Measurements from ENCODE around the gene HTR2C. TPM values are rescaled to one million over a fixed set of nuclear protein-coding genes. Genes with fewer than 3 reads are reported as not detected.
"Not testable (repeated sequence)": the region's sequence is repeated elsewhere in the genome, so short reads cannot be mapped to it uniquely, and the experiment has no call there.

The HTR2C gene
- total RNA-seq, 2 experiments from 2014 or later: not detected

DNA sequence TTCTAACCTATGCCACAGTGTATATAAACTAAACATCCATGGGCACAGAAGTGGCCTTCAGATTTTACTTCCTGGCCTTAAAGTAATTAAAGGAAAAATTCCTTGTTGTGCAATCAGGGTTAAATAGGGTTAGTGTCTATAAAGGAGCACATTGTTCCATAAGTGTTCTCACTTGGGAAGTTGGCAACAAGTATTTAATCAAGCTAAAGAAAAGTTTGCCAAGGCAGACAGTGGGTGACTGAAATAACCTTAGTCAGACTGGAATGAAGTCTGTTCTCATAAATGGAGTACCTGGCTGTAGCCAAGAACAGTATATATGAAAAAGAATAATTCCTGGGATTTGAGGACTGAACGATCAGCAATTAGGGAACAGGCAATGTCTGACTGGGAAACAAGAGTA, 213.6 kb downstream of the HTR2C start:
- Mint-ChIP-seq H3K4me3 (no peak overlapping the region), H3K9me3 (no peaks in the 10 kb centered on the region), H3K27me3 (no peaks in the 10 kb centered on the region), H3K4me1 (no peaks in the 10 kb centered on the region), H3K36me3 (ENCODE audit: low read depth) (no peaks in the 10 kb centered on the region), H3K27ac (no peak overlapping the region)
- POLR2A ChIA-PET: no interaction called here
- CTCF ChIA-PET: no interaction called here
- DNase-seq: no peak

DNA sequence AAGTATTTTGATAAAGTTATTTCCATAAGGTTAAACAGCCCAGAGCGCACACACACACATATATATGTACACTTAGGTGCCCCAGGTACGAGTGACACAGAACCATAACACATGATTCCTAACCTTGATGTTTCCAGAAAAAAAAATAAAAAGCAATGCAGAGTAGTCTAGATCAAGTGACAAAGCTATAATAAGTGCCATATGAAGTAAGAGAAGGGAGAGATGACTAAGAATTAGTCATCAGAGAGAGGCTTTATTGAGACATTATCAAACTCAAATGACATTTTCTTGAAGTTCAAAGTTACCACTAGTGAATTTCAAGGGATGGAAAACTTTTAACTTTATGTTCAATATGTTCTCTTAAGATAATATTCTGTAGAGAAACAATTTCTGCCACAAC, 215.0 kb downstream of the HTR2C start:
- no peak overlapping the region for H3K4me3 Mint-ChIP-seq
- no peak for DNase-seq
- POLR2A ChIA-PET: no interaction called here
- H3K36me3 Mint-ChIP-seq (ENCODE audit: low read depth): no peaks in the 10 kb centered on the region
- no peaks in the 10 kb centered on the region for H3K4me1 Mint-ChIP-seq
- H3K27ac Mint-ChIP-seq: no peak overlapping the region
- no peaks in the 10 kb centered on the region for H3K9me3 Mint-ChIP-seq
- H3K27me3 Mint-ChIP-seq: no peaks in the 10 kb centered on the region
- CTCF ChIA-PET: no interaction called here

DNA sequence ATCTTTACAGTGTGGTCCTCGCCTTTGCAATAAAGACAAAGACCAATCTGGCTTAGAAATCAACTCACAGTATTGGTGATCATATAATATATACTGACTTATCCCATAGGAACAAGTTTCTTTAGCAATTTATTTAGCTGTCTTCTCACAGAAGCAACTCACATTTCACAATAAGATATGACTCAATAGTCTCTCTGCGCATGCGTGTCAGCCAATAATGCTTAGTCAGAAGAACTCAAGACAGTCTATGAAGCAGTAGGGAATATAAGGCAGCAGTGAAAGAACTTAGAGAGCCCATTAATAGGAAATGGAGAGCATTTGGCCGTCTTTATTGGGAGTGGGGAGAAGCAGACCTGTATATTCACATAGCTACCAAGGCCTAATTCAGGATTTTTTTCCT, 216.8 kb downstream of the HTR2C start:
- no peaks in the 10 kb centered on the region for H3K36me3 Mint-ChIP-seq (ENCODE audit: low read depth)
- no peak overlapping the region for H3K27ac Mint-ChIP-seq
- H3K27me3 Mint-ChIP-seq: no peaks in the 10 kb centered on the region
- POLR2A ChIA-PET: no interaction called here
- no peaks in the 10 kb centered on the region for H3K9me3 Mint-ChIP-seq
- DNase-seq: no peak
- no peaks in the 10 kb centered on the region for H3K4me1 Mint-ChIP-seq
- CTCF ChIA-PET: no interaction called here
- no peak overlapping the region for H3K4me3 Mint-ChIP-seq

DNA sequence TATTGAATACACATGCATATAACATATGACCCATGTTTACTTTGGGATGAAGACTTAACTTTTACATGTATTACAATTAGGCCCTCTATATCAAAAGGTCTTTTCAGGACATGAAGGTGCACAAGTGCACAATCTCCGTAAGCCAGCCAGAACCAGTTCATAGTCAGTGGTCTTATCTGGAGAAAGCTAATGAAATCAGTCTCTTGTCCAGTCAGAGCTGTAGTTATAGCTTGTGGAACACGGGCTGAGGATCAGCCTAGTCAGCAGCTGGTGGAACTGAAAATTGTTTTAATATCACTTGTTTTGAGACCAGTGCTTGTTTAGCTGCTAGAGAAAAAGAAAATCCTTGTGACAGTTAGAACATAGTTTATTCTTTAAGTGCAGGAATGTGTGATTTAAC, 235.6 kb downstream of the HTR2C start:
- H3K27me3 Mint-ChIP-seq: no peaks in the 10 kb centered on the region
- H3K4me3 Mint-ChIP-seq: no peak overlapping the region
- DNase-seq: no peak
- H3K27ac Mint-ChIP-seq: no peak overlapping the region
- CTCF ChIA-PET: no interaction called here
- POLR2A ChIA-PET: no interaction called here
- H3K4me1 Mint-ChIP-seq: no peaks in the 10 kb centered on the region
- H3K36me3 Mint-ChIP-seq (ENCODE audit: low read depth): no peaks in the 10 kb centered on the region
- H3K9me3 Mint-ChIP-seq: no peaks in the 10 kb centered on the region

DNA sequence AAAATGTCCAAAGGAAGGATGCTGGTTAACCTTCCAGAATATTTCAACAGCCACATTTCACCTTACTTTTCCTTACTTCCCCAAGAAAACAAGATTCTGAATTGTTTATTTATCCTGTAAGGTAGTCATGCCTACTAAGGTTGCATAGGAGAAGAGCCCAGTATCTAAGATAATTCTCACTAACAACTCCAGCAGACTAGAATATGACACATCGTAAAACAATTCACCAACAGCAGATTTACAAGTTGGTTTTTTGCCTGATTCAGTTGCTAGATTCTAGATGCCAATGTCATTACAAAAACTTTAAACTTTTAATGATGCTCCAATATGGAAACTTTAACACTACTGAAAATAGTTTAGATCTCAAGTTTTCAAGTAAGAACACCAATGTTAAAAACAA, 257.2 kb downstream of the HTR2C start:
- Mint-ChIP-seq H3K9me3 (peaks cover 2% of the 10 kb centered on the region), H3K27ac (no peak overlapping the region), H3K4me3 (no peak overlapping the region), H3K27me3 (no peaks in the 10 kb centered on the region), H3K36me3 (ENCODE audit: low read depth) (no peaks in the 10 kb centered on the region), H3K4me1 (no peaks in the 10 kb centered on the region)
- ChIA-PET CTCF (no interaction called here), POLR2A (no interaction called here)
- no peak for DNase-seq

DNA sequence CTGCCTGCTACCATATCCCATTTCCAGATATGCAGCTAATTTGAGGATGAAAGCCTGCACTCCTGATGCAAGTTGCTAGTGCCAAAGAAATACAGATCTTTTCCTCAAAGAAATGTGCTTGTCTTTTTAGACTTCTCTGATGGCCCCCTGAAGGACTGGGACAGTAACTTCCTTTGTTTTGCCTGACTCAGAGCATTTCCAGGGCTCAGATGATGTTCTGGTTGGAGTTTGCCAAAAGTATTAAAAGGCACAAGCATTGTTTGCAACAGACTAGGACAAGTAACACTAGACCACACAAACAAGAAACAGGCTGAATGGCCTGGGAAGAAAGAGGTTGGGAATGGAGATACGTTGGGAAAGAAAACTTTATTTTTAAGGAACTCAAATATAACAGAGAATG, 258.3 kb downstream of the HTR2C start:
- DNase-seq: no peak
- ChIA-PET CTCF (no interaction called here), POLR2A (no interaction called here)
- Mint-ChIP-seq H3K27me3 (no peaks in the 10 kb centered on the region), H3K4me3 (no peak overlapping the region), H3K9me3 (no peaks in the 10 kb centered on the region), H3K4me1 (no peaks in the 10 kb centered on the region), H3K36me3 (ENCODE audit: low read depth) (no peaks in the 10 kb centered on the region), H3K27ac (no peak overlapping the region)

DNA sequence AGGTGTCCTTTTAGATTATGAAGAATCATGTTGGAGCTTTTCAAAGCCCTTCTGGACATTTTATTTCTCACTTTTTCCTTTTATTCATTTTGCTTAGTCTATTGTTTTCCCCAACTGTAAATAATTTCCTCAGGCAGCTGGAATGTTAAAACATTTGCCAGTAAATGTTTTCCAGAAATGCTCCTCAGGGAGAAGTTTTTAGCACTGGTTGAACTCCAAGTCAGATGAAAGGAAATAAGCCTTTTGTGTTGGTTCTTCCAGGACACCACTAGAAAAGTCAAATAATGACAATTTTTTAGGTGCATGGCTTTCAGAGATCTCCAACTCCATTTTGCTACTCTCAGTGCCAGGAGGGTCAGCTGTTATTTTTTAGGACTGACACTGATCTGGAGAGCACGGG, 305.6 kb downstream of the HTR2C start:
- Mint-ChIP-seq H3K4me1 (no peaks in the 10 kb centered on the region), H3K9me3 (no peaks in the 10 kb centered on the region), H3K4me3 (no peak overlapping the region), H3K27ac (no peak overlapping the region), H3K36me3 (ENCODE audit: low read depth) (no peaks in the 10 kb centered on the region), H3K27me3 (no peaks in the 10 kb centered on the region)
- ChIA-PET POLR2A (no interaction called here), CTCF (no interaction called here)
- no peak for DNase-seq

DNA sequence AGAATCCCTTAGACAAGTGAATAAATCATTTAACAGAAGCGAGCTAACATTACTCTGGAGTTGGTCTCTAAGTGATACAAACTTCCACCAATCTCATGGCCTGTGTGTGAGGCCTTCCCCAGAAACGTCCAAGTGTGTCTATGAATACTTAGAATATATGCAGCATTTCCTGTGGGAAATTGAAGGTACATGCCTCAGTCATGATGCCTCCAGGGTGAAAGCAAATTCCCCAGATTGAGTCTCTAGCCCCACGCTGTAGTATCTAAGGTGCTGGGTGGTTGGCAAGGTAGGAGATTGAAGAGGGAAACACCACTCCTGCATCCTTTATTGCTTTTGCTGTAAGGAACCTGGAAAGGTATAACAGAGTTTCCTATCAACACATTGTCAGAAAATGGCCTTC, 319.7 kb downstream of the HTR2C start:
- CTCF ChIA-PET: no interaction called here

DNA sequence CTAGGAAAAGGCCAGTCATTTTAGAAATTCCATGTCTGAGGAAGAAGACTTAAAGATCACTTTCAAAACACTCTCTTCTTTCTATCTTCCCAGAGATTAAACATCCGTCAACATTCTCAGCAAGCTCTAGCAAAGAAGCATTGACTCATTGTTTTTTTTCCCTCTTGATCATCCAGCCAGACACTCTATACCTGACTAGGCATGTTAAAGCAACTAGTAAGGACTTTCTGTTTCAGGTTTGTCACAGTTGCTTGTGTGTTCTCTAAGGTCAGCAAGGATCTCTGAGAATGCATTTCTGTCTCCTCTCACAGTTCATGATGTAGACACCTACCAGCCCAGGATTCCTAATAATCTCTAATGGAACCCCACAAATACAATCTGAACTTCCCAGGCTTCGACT, 321.4 kb downstream of the HTR2C start:
- H3K9me3 Mint-ChIP-seq: peaks cover 2% of the 10 kb centered on the region
- H3K27ac Mint-ChIP-seq: no peak overlapping the region
- no peaks in the 10 kb centered on the region for H3K36me3 Mint-ChIP-seq (ENCODE audit: low read depth)
- POLR2A ChIA-PET: no interaction called here
- H3K4me3 Mint-ChIP-seq: no peak overlapping the region
- no peaks in the 10 kb centered on the region for H3K27me3 Mint-ChIP-seq
- H3K4me1 Mint-ChIP-seq: no peaks in the 10 kb centered on the region
- CTCF ChIA-PET: no interaction called here
- no peak for DNase-seq

More for the DNA sequence above, 319.7 kb downstream of the HTR2C start:
- Mint-ChIP-seq H3K27ac (no peak overlapping the region), H3K4me3 (no peak overlapping the region), H3K27me3 (no peaks in the 10 kb centered on the region), H3K4me1 (no peaks in the 10 kb centered on the region), H3K9me3 (peaks cover 2% of the 10 kb centered on the region), H3K36me3 (ENCODE audit: low read depth) (no peaks in the 10 kb centered on the region)
- DNase-seq: no peak
- POLR2A ChIA-PET: no interaction called here

DNA sequence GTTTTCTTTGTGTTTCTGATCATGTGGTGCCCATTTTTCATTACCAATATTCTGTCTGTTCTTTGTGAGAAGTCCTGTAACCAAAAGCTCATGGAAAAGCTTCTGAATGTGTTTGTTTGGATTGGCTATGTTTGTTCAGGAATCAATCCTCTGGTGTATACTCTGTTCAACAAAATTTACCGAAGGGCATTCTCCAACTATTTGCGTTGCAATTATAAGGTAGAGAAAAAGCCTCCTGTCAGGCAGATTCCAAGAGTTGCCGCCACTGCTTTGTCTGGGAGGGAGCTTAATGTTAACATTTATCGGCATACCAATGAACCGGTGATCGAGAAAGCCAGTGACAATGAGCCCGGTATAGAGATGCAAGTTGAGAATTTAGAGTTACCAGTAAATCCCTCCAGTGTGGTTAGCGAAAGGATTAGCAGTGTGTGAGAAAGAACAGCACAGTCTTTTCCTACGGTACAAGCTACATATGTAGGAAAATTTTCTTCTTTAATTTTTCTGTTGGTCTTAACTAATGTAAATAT, 323.2 kb downstream of the HTR2C start:
- POLR2A ChIA-PET: no interaction called here
- Mint-ChIP-seq H3K27me3 (no peaks in the 10 kb centered on the region), H3K27ac (no peak overlapping the region), H3K36me3 (ENCODE audit: low read depth) (no peaks in the 10 kb centered on the region), H3K9me3 (peaks cover 2% of the 10 kb centered on the region), H3K4me3 (no peak overlapping the region), H3K4me1 (no peaks in the 10 kb centered on the region)
- CTCF ChIA-PET: no interaction called here
- DNase-seq: no peak

DNA sequence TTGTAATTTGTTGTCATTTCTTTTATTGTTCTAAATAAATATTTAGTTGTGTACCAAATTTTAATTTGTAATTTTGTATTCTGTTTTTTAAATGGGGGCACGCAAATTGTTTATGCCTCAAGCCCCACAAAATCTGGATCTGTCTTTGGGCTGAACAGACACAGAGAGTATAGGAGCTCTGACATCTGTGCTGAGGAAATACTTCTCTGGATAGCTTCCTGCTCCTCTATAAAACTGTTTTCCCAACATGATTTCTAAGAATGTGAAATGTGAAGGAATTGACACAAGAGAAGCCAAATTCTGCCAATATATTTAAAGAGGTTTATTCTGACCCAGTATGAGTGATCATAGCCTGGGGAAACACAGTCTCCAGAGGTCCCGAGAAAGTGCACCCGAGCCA, 340.5 kb downstream of the HTR2C start:
- Mint-ChIP-seq H3K9me3 (no peaks in the 10 kb centered on the region), H3K4me1 (no peaks in the 10 kb centered on the region), H3K27me3 (no peaks in the 10 kb centered on the region), H3K27ac (no peak overlapping the region), H3K36me3 (ENCODE audit: low read depth) (no peaks in the 10 kb centered on the region), H3K4me3 (no peak overlapping the region)
- CTCF ChIA-PET: no interaction called here
- POLR2A ChIA-PET: no interaction called here
- no peak for DNase-seq

DNA sequence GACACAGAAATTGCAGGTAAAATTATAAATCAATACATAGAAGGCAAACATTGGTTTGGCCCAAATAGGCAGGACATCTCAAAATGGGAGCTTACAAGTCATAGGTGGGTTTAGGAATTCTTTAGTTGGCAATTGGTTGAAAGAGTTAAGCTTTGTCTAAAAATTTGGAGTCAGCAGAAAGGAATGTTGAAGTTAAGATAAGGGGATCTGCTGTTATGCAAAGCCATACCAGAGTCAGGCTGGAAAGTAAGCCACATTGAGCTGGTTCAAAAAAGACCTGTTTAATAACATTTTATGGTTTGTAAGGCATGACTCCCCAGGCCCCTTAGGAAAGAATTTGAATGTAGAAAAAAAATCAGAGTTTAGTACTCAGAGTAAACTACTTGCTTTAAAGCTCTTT, 341.0 kb downstream of the HTR2C start:
- POLR2A ChIA-PET: no interaction called here
- Mint-ChIP-seq H3K4me1 (no peaks in the 10 kb centered on the region), H3K27ac (no peak overlapping the region), H3K27me3 (no peaks in the 10 kb centered on the region), H3K36me3 (ENCODE audit: low read depth) (no peaks in the 10 kb centered on the region), H3K9me3 (no peaks in the 10 kb centered on the region), H3K4me3 (no peak overlapping the region)
- DNase-seq: no peak
- CTCF ChIA-PET: no interaction called here

DNA sequence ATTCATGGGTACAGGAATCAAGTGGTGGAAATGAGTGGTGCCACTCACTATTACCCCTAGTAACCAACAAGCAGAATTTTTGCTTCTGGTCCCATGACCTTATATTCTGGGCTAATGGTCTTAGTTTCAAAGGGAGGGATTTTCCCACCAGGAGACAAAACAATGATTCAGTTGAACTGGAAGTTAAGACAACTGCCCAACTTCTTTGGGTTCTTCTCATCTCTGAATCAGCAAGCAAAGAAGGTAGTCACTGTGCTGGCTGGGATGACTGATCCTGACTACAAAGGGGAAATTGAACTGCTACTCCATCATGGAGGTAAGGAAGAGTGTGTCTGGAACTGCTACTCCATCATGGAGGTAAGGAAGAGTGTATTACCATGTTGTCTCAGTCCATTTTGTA, 346.3 kb downstream of the HTR2C start:
- Mint-ChIP-seq H3K27me3 (no peaks in the 10 kb centered on the region), H3K36me3 (ENCODE audit: low read depth) (no peaks in the 10 kb centered on the region), H3K9me3 (peaks cover 4% of the 10 kb centered on the region), H3K4me3 (no peak overlapping the region), H3K27ac (no peak overlapping the region), H3K4me1 (no peaks in the 10 kb centered on the region)
- POLR2A ChIA-PET: no interaction called here
- no peak for DNase-seq
- CTCF ChIA-PET: no interaction called here

DNA sequence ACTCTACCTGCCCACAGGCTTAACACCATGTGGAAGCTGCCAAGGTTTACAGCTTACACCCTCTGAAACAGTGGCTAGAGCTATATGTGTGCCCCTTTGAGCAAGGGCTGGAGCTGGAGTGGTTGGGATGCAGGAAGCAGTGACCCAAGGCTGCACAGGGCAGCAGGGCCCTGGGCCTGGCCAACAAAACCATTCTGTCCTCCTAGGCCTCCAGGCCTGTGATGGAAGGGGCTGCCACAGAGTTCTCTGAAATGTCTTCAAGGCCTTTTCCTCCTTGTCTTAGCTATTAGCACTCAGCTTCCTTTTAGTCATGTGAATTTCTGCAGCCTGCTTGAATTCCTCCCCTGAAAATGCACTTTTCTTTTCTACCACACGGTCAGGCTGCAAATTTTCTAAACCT, 348.7 kb downstream of the HTR2C start:
- Mint-ChIP-seq H3K9me3 (peaks cover 4% of the 10 kb centered on the region), H3K4me3 (no peak overlapping the region), H3K36me3 (ENCODE audit: low read depth) (no peaks in the 10 kb centered on the region), H3K27ac (no peak overlapping the region), H3K27me3 (no peaks in the 10 kb centered on the region), H3K4me1 (no peaks in the 10 kb centered on the region)
- ChIA-PET POLR2A (no interaction called here), CTCF (no interaction called here)
- no peak for DNase-seq

DNA sequence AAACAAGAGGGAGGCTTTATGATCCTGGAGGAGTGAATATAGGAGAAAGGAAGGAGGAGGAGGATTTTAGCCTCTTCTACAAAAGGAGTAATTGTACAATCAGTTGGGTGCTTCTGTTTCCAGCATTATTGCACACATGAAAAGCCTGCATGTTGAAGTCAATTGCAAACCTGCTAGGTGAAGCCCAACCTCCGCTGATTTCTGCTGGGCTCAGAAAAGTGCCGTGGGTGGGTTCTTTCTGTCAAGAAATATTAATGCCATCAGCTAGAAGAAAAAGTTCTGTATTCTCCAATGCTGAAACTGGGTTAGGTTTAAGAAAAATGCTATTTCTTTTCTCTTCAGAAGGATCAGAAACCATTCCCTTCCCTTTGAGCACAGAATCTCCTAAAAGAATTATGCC, 349.4 kb downstream of the HTR2C start:
- DNase-seq; CTCF ChIA-PET; H3K36me3 Mint-ChIP-seq (ENCODE audit: low read depth): not testable (repeated sequence)

More for the DNA sequence above, 349.4 kb downstream of the HTR2C start:
- H3K4me1 Mint-ChIP-seq, POLR2A ChIA-PET, H3K9me3 Mint-ChIP-seq, H3K27ac Mint-ChIP-seq, H3K27me3 Mint-ChIP-seq, H3K4me3 Mint-ChIP-seq: not testable (repeated sequence)

All from activated CD4-positive, alpha-beta memory T cell treated with anti-CD3 and anti-CD28 coated beads, Interleukin-2, amount 10 ng/mL, durations not matched to agents 7 days and 5 days (primary cell).